ENCODE data around the gene HSDL1.
A peak's percentile ranks its signal among the peaks of the same experiment; 100 is the strongest.

HSDL1 gene

DNA sequence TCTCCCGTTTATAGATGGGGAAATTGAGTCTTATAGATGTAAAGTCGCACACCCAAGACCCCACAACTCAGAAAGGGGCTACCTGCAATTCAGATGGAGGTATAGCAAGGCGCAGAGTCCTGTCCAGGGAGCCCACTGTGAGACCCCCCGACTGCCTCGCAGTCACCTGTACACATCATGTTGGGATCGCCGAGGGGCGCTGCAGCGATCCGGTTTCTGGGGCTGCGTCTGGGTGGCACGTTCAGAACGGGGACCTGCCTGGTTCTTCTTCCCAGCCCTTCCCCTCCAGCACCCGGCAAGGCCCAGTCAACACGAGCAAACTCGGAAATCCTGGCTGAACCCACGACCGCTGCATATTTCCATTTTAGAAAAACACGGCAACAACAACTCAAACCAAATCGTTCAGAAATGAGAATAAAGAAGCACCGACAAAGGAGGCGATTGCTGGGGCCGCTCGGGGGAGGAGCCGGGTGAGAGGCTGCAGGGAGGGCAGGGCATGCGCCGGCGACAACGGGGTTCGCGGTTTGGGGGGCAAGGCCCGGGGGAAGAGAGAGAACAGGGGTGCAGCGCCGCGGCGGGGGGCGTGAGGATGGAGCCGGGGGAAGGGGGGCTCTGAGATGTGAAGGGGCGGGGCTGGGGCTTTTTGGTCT is 643 bp downstream of the HSDL1 start:
- no peak for DNase-seq (ENCODE audit: extremely low read depth, low read depth)

GRCh38 chr16:84143784-84144199 is 1.2 kb downstream of the HSDL1 start:
- no peak for TF ChIP-seq CTCF (IDR thresholded peaks at IDR 0.05; ENCODE audit: low read depth, low read length)
- DNase-seq (ENCODE audit: extremely low read depth, low read depth), result no peak

More for the DNA sequence above, 643 bp downstream of the HSDL1 start:
- TF ChIP-seq CTCF (IDR thresholded peaks at IDR 0.05; ENCODE audit: low read depth, low read length), result peak; percentile 12

- TF ChIP-seq CTCF (IDR thresholded peaks at IDR 0.05; ENCODE audit: low read depth, low read length), result no peak
Measured at GRCh38 chr16:84143081-84143480, 1.9 kb downstream of the HSDL1 start.

DNA sequence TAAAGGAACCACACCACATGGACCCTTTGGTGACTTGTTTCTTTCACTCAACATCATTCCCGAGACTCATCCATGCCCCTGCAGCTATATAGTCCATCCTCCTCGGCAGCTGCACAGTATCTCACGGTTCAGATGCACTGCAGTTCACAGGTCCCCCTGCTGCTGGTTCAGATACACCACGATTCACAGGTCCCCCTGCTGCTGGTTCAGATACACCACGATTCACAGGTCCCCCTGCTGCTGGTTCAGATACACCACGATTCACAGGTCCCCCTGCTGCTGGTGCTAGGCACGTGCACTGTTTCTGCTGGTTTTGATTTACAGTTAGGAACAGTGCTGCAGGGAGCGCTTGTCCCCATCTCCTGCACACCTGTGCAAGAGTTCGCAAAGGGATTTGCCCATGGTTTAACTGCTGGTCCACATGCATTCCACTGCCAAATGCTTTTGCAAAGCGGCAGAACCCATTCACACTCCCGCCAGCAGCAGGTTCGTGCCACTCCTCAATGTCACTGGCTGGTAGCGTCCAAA is 3.8 kb downstream of the HSDL1 start:
- TF ChIP-seq CTCF (IDR thresholded peaks at IDR 0.05; ENCODE audit: low read depth, low read length), result no peak
- DNase-seq (ENCODE audit: extremely low read depth, low read depth), result no peak

More at GRCh38 chr16:84143081-84143480, 1.9 kb downstream of the HSDL1 start:
- no peak for DNase-seq (ENCODE audit: extremely low read depth, low read depth)

DNA sequence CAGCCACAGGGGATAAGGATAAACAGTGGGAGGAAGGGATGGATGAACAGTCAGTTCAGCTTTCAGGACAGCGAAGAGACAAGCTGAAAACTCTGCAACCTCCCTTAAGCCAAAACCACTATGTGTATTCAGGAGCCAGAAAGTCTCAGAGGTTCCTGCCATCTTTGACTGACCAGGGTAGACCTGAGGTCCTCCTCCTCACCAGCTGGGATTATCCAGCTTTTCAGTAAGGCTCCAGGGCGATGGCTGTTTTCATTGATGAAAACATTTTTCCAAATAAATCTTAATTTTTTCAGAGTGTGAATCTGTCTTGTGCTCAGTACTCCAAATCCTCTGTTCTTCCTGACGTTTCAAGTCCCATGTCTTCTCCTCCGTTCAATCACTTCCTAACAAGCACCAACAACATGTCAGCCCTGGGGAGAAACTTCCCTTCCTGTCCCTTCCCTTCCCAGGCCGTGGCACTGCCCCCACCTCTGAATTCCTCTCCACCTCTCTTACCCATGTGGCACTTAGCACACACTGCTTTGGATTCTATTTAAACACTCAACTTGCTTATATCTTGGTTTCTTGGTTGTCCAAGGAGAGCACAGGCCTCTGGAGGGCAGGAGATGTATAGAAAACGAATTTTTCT is 5.2 kb downstream of the HSDL1 start:
- DNase-seq (ENCODE audit: extremely low read depth, low read depth), result no peak
- TF ChIP-seq CTCF (IDR thresholded peaks at IDR 0.05; ENCODE audit: low read depth, low read length), result no peak

- no peak for TF ChIP-seq CTCF (IDR thresholded peaks at IDR 0.05; ENCODE audit: low read depth, low read length)
- no peak for DNase-seq (ENCODE audit: extremely low read depth, low read depth)
Measured at GRCh38 chr16:84138824-84139627, 6.0 kb downstream of the HSDL1 start.

- DNase-seq (ENCODE audit: extremely low read depth, low read depth), result no peak
- TF ChIP-seq CTCF (IDR thresholded peaks at IDR 0.05; ENCODE audit: low read depth, low read length), result no peak
Measured at GRCh38 chr16:84138500-84138823, 6.5 kb downstream of the HSDL1 start.

Measured in AG09319 (cell line).